OCI-LY1 (cell line): ENCODE results near the gene DGKD.

Source experiments
- H2AFZ ChIP-seq: fragments of 200-600 bp; sonication (generic), shearing (Covaris generic); 2 replicates; pipeline ENCODE4 v1.6.0; 2014; ENCODE audit warnings: antibody characterized with exemption, mild to moderate bottlenecking, low read length
- H3F3A ChIP-seq: fragments of 200-600 bp; sonication (generic), shearing (Covaris generic); 2 replicates; pipeline ENCODE4 v1.6.0; 2014; ENCODE audit warnings: mild to moderate bottlenecking, antibody characterized with exemption, low read length, moderate library complexity; ENCODE audit not compliant: insufficient read depth
- H3K27ac ChIP-seq: fragments of 200-600 bp; sonication (generic); 2 replicates; pipeline ENCODE4 v1.5.1; 2014; ENCODE audit warnings: low read length, mixed run types, mild to moderate bottlenecking, low read depth; ENCODE audit not compliant: poor library complexity, severe bottlenecking
- H3K27me3 ChIP-seq: fragments of 200-600 bp; sonication (generic); 2 replicates; pipeline ENCODE4 v1.6.0; 2014; ENCODE audit warnings: antibody characterized with exemption, mild to moderate bottlenecking, low read length, moderate library complexity; ENCODE audit not compliant: insufficient read depth
- H3K36me3 ChIP-seq: fragments of 200-600 bp; sonication (generic); 2 replicates; pipeline ENCODE4 v1.6.1; 2014; ENCODE audit warnings: mild to moderate bottlenecking, antibody characterized with exemption, low read length, moderate library complexity, mixed read lengths; ENCODE audit not compliant: insufficient read depth
- H3K4me1 ChIP-seq: fragments of 200-600 bp; sonication (generic); 2 replicates; pipeline ENCODE4 v1.5.1; 2014; ENCODE audit warnings: mild to moderate bottlenecking, low read length, moderate library complexity; ENCODE audit not compliant: insufficient read depth, severe bottlenecking
- H3K4me2 ChIP-seq: fragments of 200-600 bp; sonication (generic), shearing (Covaris generic); 2 replicates; pipeline ENCODE4 v1.6.1; 2014; ENCODE audit warnings: low read length
- H3K4me3 ChIP-seq: fragments of 200-600 bp; sonication (generic); 2 replicates; pipeline ENCODE4 v1.5.1; 2014; ENCODE audit warnings: low read length, low read depth, mild to moderate bottlenecking, mixed read lengths; ENCODE audit not compliant: poor library complexity, severe bottlenecking
- H3K79me2 ChIP-seq: fragments of 200-600 bp; shearing (Covaris generic); 2 replicates; pipeline ENCODE4 v1.6.1; 2016; ENCODE audit warnings: mixed run types, low read length, mixed read lengths; ENCODE audit not compliant: insufficient read depth
- H3K9ac ChIP-seq: fragments of 200-600 bp; sonication (generic), shearing (Covaris generic); 2 replicates; pipeline ENCODE4 v1.6.1; 2014; ENCODE audit warnings: mild to moderate bottlenecking, low read length, mixed read lengths
- H3K9me2 ChIP-seq: fragments of 200-600 bp; sonication (generic), shearing (Covaris generic); 2 replicates; pipeline ENCODE4 v1.6.1; 2014; ENCODE audit warnings: low read depth, mild to moderate bottlenecking, low read length, mixed read lengths
- H3K9me3 ChIP-seq: fragments of 200-600 bp; shearing (Covaris generic); 2 replicates; pipeline ENCODE4 v1.6.1; 2014; ENCODE audit warnings: low read length, mixed read lengths
- H4K20me1 ChIP-seq: fragments of 200-600 bp; sonication (generic), shearing (Covaris generic); 2 replicates; pipeline ENCODE4 v1.6.0; 2016; ENCODE audit warnings: mild to moderate bottlenecking, low read length; ENCODE audit not compliant: insufficient read depth
- CTCF ChIP-seq: fragments of 200-600 bp; sonication (generic), shearing (Covaris generic); IDR thresholded peaks from 2 replicates; pipeline ENCODE4 v1.5.1; 2017; ENCODE audit warnings: mild to moderate bottlenecking, antibody characterized with exemption, low read length, moderate library complexity, mixed read lengths
- EZH2 ChIP-seq: fragments of 200-600 bp; sonication (generic), shearing (Covaris generic); IDR thresholded peaks from 2 replicates; pipeline ENCODE4 v1.8.0; 2017; ENCODE audit warnings: borderline replicate concordance, mixed run types, mild to moderate bottlenecking, antibody characterized with exemption, low read length, moderate library complexity, mixed read lengths

DGKD gene

GRCh38 chr2:233353769-233354499, at the start of gene DGKD:
Gene DGKD (plus strand): TSS chr2:233354494. CDS start chr2:233354519, 25 bp downstream.
- Histone ChIP-seq H3K9me3 (no peaks in the 10 kb centered on the region), H3K27me3 (no peaks in the 10 kb centered on the region; the same call in 1 of the 2 replicates), H3K36me3 (peaks cover 20% of the 10 kb centered on the region), H4K20me1 (0 out of 2 replicates have a peak, but pooled peaks cover 2% of the 10 kb centered on the region), H3K9me2 (no peaks in the 10 kb centered on the region), H3K4me2 (peak within 1 kb of the TSS; percentile 97), H3K4me1 (peaks cover 28% of the 10 kb centered on the region), H3K4me3 (peak within 1 kb of the TSS; percentile 83), H3K79me2 (no peaks in the 10 kb centered on the region), H2AFZ (no peak within 1 kb of the TSS; the same call in 1 of the 2 replicates), H3K27ac (no peak within 1 kb of the TSS), H3F3A (no peaks in the 10 kb centered on the region), H3K9ac (peak within 1 kb of the TSS; percentile 68)
- TF ChIP-seq CTCF (peak; percentile 25), EZH2 (no peak)

GRCh38 chr2:233307565-233307964, 46.7 kb upstream of the DGKD start, which contains the start of gene SAG:
Gene SAG (plus strand): TSS chr2:233307816. CDS start chr2:233309190, 1,374 bp downstream.
- Histone ChIP-seq H3K9ac (no peak within 1 kb of the TSS), H3K79me2 (no peaks in the 10 kb centered on the region), H3K27ac (no peak within 1 kb of the TSS), H3K4me2 (no peak within 1 kb of the TSS), H4K20me1 (no peaks in the 10 kb centered on the region), H3K27me3 (no peaks in the 10 kb centered on the region; the same call in 1 of the 2 replicates), H3K9me2 (no peaks in the 10 kb centered on the region), H2AFZ (no peak within 1 kb of the TSS), H3K36me3 (no peaks in the 10 kb centered on the region), H3K9me3 (no peaks in the 10 kb centered on the region), H3K4me3 (no peak within 1 kb of the TSS), H3F3A (no peaks in the 10 kb centered on the region), H3K4me1 (no peaks in the 10 kb centered on the region)
- TF ChIP-seq EZH2 = no peak

GRCh38 chr2:233311241-233311926, 42.9 kb upstream of the DGKD start:
- Histone ChIP-seq H2AFZ (no peak overlapping the region), H3K4me1 (no peaks in the 10 kb centered on the region), H3K27me3 (no peaks in the 10 kb centered on the region; the same call in 1 of the 2 replicates), H3K9ac (no peak overlapping the region), H3K9me3 (no peaks in the 10 kb centered on the region), H3K27ac (no peak overlapping the region), H3K4me3 (no peak overlapping the region), H3F3A (no peaks in the 10 kb centered on the region), H3K36me3 (no peaks in the 10 kb centered on the region), H3K4me2 (no peak overlapping the region), H3K9me2 (no peaks in the 10 kb centered on the region), H3K79me2 (no peaks in the 10 kb centered on the region), H4K20me1 (no peaks in the 10 kb centered on the region)
- TF ChIP-seq CTCF (no peak), EZH2 (no peak)
